Measurements from ENCODE around the gene DOLPP1.
"Not testable (repeated sequence)": the region's sequence is repeated elsewhere in the genome, so short reads cannot be mapped to it uniquely, and the experiment has no call there.

Gene DOLPP1

GRCh38 chr9:129124506-129125069 lies 43.7 kb downstream of the DOLPP1 start:
- no peak for TF ChIP-seq CTCF (conservative IDR thresholded peaks at IDR 0.05; ENCODE audit: low read depth, low read length)
- Histone ChIP-seq H3K79me2 (ENCODE audit: insufficient read depth, low read depth) (no peaks in the 10 kb centered on the region), H3K9ac (no peak overlapping the region), H3K27ac (no peak overlapping the region), H3K4me1 (ENCODE audit: low read depth, poor library complexity, severe bottlenecking) (peaks cover 12% of the 10 kb centered on the region), H3K36me3 (ENCODE audit: insufficient read depth) (no peaks in the 10 kb centered on the region; the same call in 1 of the 2 replicates), H3K27me3 (ENCODE audit: insufficient read depth, low read depth) (no peaks in the 10 kb centered on the region), H2AFZ (ENCODE audit: low read depth) (no peak overlapping the region), H4K20me1 (ENCODE audit: insufficient read depth) (no peaks in the 10 kb centered on the region), H3K4me2 (no peak overlapping the region), H3K4me3 (IDR thresholded peaks at IDR 0.05; ENCODE audit: insufficient read depth, low read depth, low read length) (no peak overlapping the region)

- Histone ChIP-seq H3K27ac (no peak overlapping the region), H4K20me1 (ENCODE audit: insufficient read depth) (no peaks in the 10 kb centered on the region), H2AFZ (ENCODE audit: low read depth) (no peak overlapping the region), H3K27me3 (ENCODE audit: insufficient read depth, low read depth) (no peaks in the 10 kb centered on the region), H3K4me1 (ENCODE audit: low read depth, poor library complexity, severe bottlenecking) (peaks cover 12% of the 10 kb centered on the region), H3K4me3 (IDR thresholded peaks at IDR 0.05; ENCODE audit: insufficient read depth, low read depth, low read length) (no peak overlapping the region), H3K36me3 (ENCODE audit: insufficient read depth) (no peaks in the 10 kb centered on the region; the same call in 1 of the 2 replicates), H3K9ac (no peak overlapping the region), H3K79me2 (ENCODE audit: insufficient read depth, low read depth) (no peaks in the 10 kb centered on the region), H3K4me2 (no peak overlapping the region)
- no peak for TF ChIP-seq CTCF (conservative IDR thresholded peaks at IDR 0.05; ENCODE audit: low read depth, low read length)
Measured at GRCh38 chr9:129125478-129125877, 44.6 kb downstream of the DOLPP1 start.

DNA sequence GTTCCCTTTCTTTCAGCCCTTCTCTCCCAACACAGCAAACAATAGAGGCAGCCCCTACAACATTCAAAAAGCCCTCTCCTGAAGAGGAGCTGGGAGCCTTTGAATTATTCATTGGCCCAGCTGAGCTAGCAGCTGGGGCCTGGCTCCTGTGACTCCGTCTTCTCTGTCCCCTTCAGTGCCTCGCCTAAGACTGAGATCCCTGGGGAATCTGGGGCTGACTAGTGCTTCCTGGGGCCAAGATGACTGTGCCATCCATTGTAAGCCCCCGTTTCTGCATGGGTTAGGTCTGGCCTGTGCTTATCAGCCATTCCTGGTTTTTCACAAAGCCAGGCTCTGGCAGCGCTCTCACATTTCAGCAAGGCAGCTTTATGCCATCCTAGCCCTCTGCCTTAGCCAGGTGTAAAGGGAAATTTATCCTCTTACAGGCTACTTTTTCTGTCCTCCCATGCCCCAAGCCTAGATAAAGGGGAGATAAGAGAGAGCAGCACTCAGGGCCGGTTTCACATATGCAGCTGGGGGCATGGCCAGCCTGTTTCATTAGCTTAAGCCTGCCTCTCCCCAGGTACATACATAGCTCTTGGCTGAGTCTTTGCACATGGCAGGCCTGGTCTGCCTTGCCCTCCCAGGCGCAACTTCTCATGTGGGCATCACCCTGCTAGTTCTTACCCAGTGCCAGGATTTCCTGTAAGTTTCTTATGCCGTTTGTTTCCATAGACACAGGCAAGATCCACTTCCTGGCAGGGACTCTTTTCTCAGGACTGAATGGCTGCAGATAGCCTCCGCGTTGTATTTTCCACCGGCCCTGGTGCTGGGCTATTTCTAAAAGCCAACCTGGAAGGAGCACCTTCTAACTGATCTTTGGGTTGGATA lies 46.1 kb downstream of the DOLPP1 start:
- Histone ChIP-seq H3K79me2 (ENCODE audit: insufficient read depth, low read depth) (no peaks in the 10 kb centered on the region), H4K20me1 (ENCODE audit: insufficient read depth) (no peaks in the 10 kb centered on the region), H3K4me3 (IDR thresholded peaks at IDR 0.05; ENCODE audit: insufficient read depth, low read depth, low read length) (no peak overlapping the region), H3K4me2 (no peak overlapping the region), H2AFZ (ENCODE audit: low read depth) (no peak overlapping the region), H3K36me3 (ENCODE audit: insufficient read depth) (no peaks in the 10 kb centered on the region; the same call in 1 of the 2 replicates), H3K27ac (no peak overlapping the region), H3K27me3 (ENCODE audit: insufficient read depth, low read depth) (no peaks in the 10 kb centered on the region), H3K9ac (no peak overlapping the region), H3K4me1 (ENCODE audit: low read depth, poor library complexity, severe bottlenecking) (peaks cover 20% of the 10 kb centered on the region)
- TF ChIP-seq CTCF (conservative IDR thresholded peaks at IDR 0.05; ENCODE audit: low read depth, low read length), result no peak

GRCh38 chr9:129128689-129129088 lies 47.8 kb downstream of the DOLPP1 start:
- Histone ChIP-seq H3K27me3 (ENCODE audit: insufficient read depth, low read depth) (no peaks in the 10 kb centered on the region), H2AFZ (ENCODE audit: low read depth) (no peak overlapping the region), H3K4me3 (IDR thresholded peaks at IDR 0.05; ENCODE audit: insufficient read depth, low read depth, low read length) (no peak overlapping the region), H3K4me1 (ENCODE audit: low read depth, poor library complexity, severe bottlenecking) (peaks cover 21% of the 10 kb centered on the region), H3K36me3 (ENCODE audit: insufficient read depth) (no peaks in the 10 kb centered on the region), H4K20me1 (ENCODE audit: insufficient read depth) (no peaks in the 10 kb centered on the region), H3K9ac (no peak overlapping the region), H3K4me2 (no peak overlapping the region), H3K79me2 (ENCODE audit: insufficient read depth, low read depth) (no peaks in the 10 kb centered on the region), H3K27ac (no peak overlapping the region)
- no peak for TF ChIP-seq CTCF (conservative IDR thresholded peaks at IDR 0.05; ENCODE audit: low read depth, low read length)

DNA sequence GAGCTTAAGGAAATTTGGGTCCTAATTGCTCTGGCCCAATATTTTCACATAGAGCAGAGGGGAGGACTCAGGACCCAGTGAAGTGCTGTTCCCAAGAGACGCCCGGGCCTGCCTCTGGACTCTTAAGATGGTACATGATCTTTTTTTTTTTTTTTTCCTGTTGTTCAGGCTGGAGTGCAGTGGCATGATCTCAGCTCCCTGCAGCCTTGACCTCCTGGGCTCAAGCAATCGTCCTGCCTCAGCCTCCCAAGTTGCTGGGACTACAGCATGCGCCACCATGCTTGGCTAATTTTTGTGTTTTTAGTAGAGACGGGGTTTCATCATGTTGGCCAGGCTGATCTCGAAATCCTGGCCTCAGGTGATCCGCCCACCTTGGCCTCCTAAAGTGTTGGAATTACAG lies 49.4 kb downstream of the DOLPP1 start:
- not testable (repeated sequence) for H3K36me3 ChIP-seq (ENCODE audit: insufficient read depth); H3K9ac ChIP-seq; H3K4me3 ChIP-seq (IDR thresholded peaks at IDR 0.05; ENCODE audit: insufficient read depth, low read depth, low read length); H4K20me1 ChIP-seq (ENCODE audit: insufficient read depth); H3K79me2 ChIP-seq (ENCODE audit: insufficient read depth, low read depth); H3K27ac ChIP-seq; H3K27me3 ChIP-seq (ENCODE audit: insufficient read depth, low read depth); H3K4me2 ChIP-seq; H2AFZ ChIP-seq (ENCODE audit: low read depth)
- H3K4me1 ChIP-seq (ENCODE audit: low read depth, poor library complexity, severe bottlenecking), result peaks cover 18% of the 10 kb centered on the region

All from KMS-11 (cell line).